Neural cell (in vitro differentiated cells): Measurements from ENCODE around the gene HSP90B1. TPM values are rescaled to one million over a fixed set of nuclear protein-coding genes. Genes with fewer than 3 reads are reported as not detected.

Experiments
- H2AFZ ChIP-seq: fragments of 200-600, 300-800 bp; sonication (generic), shearing (Covaris generic); 2 replicates; pipeline ENCODE4 v1.6.0; 2014; ENCODE audit warnings: low read depth, mild to moderate bottlenecking, antibody characterized with exemption, low read length, moderate library complexity
- H3F3A ChIP-seq: fragments of 200-600 bp; shearing (Covaris generic); 2 replicates; pipeline ENCODE4 v1.6.1; 2016; ENCODE audit warnings: mild to moderate bottlenecking, moderate library complexity, mixed read lengths, antibody characterized with exemption, low read length; ENCODE audit not compliant: insufficient read depth, poor library complexity, severe bottlenecking
- H3K27ac ChIP-seq: fragments of 200-600, 300-800 bp; sonication (generic), shearing (Covaris generic); 2 replicates; pipeline ENCODE4 v1.5.1; 2014; ENCODE audit warnings: mild to moderate bottlenecking, low read length, moderate library complexity
- H3K27me3 ChIP-seq: fragments of 300-800, 200-600 bp; sonication (generic), shearing (Covaris generic); 2 replicates; pipeline ENCODE4 v1.6.0; 2014; ENCODE audit warnings: mild to moderate bottlenecking, low read depth, low read length, moderate library complexity; ENCODE audit not compliant: insufficient read depth
- H3K36me3 ChIP-seq: fragments of 300-800, 200-600 bp; sonication (generic), shearing (Covaris generic); 2 replicates; pipeline ENCODE4 v1.5.1; 2014; ENCODE audit warnings: mild to moderate bottlenecking, antibody characterized with exemption, low read length, moderate library complexity; ENCODE audit not compliant: insufficient read depth
- H3K4me2 ChIP-seq: fragments of 300-800, 200-600 bp; sonication (generic), shearing (Covaris generic); 2 replicates; pipeline ENCODE4 v1.6.0; 2014; ENCODE audit warnings: mild to moderate bottlenecking, low read length
- H3K4me3 ChIP-seq: fragments of 300-800, 200-600 bp; sonication (generic), shearing (Covaris generic); 2 replicates; pipeline ENCODE4 v1.5.1; 2014; ENCODE audit warnings: mild to moderate bottlenecking, low read length, moderate library complexity
- H3K79me2 ChIP-seq: fragments of 200-600 bp; shearing (Covaris generic); replicated peaks from 2 replicates; pipeline ENCODE4 v1.6.0; 2014; ENCODE audit warnings: mild to moderate bottlenecking, low read length, moderate library complexity; ENCODE audit not compliant: insufficient read depth
- H3K9ac ChIP-seq: fragments of 300-800, 200-600 bp; sonication (generic), shearing (Covaris generic); 2 replicates; pipeline ENCODE4 v1.6.1; 2016; ENCODE audit warnings: mild to moderate bottlenecking, low read length, mixed read lengths
- H3K9me2 ChIP-seq: fragments of 200-600 bp; shearing (Covaris generic); 2 replicates; pipeline ENCODE4 v1.6.1; 2016; ENCODE audit warnings: mild to moderate bottlenecking, low read length, mixed read lengths; ENCODE audit not compliant: insufficient read depth
- H3K9me3 ChIP-seq: fragments of 200-600, 300-800 bp; sonication (generic), shearing (Covaris generic); 2 replicates; pipeline ENCODE4 v1.6.1; 2016; ENCODE audit warnings: mild to moderate bottlenecking, mixed run types, low read length, moderate library complexity, mixed read lengths
- H4K20me1 ChIP-seq: fragments of 200-600 bp; shearing (Covaris generic); 2 replicates; pipeline ENCODE4 v1.6.1; 2016; ENCODE audit warnings: mild to moderate bottlenecking, mixed run types; ENCODE audit not compliant: insufficient read depth
- EP300 ChIP-seq: fragments of 450-650 bp; conservative IDR thresholded peaks from 2 replicates; pipeline ENCODE4 v1.6.1; 2014; ENCODE audit warnings: antibody characterized with exemption, mild to moderate bottlenecking, moderate library complexity; ENCODE audit not compliant: poor library complexity, severe bottlenecking
- EZH2 ChIP-seq: fragments of 200-600, 300-800 bp; shearing (Covaris generic), sonication (generic); IDR thresholded peaks from 2 replicates; pipeline ENCODE4 v1.6.1; 2014; ENCODE audit warnings: antibody characterized with exemption, low read length, borderline replicate concordance, mild to moderate bottlenecking; ENCODE audit not compliant: insufficient read depth, poor library complexity, severe bottlenecking
- MXI1 ChIP-seq: fragments of 450-650 bp; conservative IDR thresholded peaks from 2 replicates; pipeline ENCODE4 v1.6.1; 2014; ENCODE audit warnings: antibody characterized with exemption, mild to moderate bottlenecking; ENCODE audit not compliant: poor library complexity, severe bottlenecking
- POLR2AphosphoS5 ChIP-seq: IDR thresholded peaks from 2 replicates; pipeline ENCODE4 v1.6.1; 2012
- RAD21 ChIP-seq: fragments of 450-650 bp; conservative IDR thresholded peaks from 2 replicates; pipeline ENCODE4 v1.6.1; 2014; ENCODE audit warnings: antibody characterized with exemption, mild to moderate bottlenecking, moderate library complexity
- SMC3 ChIP-seq: fragments of 450-650 bp; conservative IDR thresholded peaks from 2 replicates; pipeline ENCODE4 v1.6.1; 2014; ENCODE audit warnings: antibody characterized with exemption, mild to moderate bottlenecking, moderate library complexity; ENCODE audit not compliant: poor library complexity
- TAF1 ChIP-seq: IDR thresholded peaks from 2 replicates; pipeline ENCODE4 v1.6.1; 2012; ENCODE audit warnings: low read depth
- polyA plus RNA-seq: library from polyadenylated mRNA; depleted of rRNA; stranded (reverse); fragments of >200 nt; gene quantifications from 2 replicates; pipeline ENCODE4 v1.2.3, GENCODE V29; 2014
- TF ChIP-seq, protein P1 (sequence below): fragments of 450-650 bp; IDR thresholded peaks from 2 replicates; pipeline ENCODE4 v1.5.1; 2014; ENCODE audit warnings: antibody characterized with exemption, mild to moderate bottlenecking, moderate library complexity; ENCODE audit not compliant: poor library complexity, severe bottlenecking

HSP90B1 gene
- polyA plus RNA-seq, 1 donor from 2014 or later, result 242 TPM

DNA sequence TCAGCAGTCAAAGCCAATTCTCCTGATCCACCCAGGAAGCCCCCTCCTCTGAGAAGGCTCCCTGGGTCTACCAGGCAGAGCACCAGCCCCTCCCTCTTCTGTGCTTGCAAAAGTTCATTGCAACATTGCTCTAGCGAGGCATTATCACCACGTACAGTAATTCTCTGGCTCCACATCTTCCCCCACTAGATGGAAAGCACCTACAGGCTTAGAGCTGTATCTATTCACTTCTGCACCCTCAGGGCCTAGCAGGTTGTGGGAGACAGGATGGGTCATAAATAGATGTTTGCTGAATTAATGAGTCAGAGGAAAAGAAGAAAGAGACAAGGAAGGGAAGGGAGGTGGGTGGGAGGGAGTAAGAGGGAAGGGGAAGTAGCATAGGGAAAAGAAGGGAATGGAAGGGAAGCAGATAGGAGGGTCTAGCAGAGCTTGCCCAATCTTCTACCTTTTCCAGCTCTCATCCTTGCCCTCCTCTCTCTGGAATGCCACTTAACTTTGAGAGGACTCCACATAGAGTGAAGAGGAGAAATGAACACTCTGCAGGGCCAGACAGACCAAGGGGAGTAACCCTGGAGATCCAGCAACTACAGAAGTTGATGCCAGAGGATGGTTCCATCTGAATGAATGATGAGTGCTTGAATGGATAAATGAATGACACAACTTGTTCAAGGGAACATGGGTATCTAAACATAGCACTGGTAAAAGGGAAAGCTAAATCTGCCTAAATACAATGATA, 47.2 kb upstream of the HSP90B1 start:
- Histone ChIP-seq H3K9ac (no peak overlapping the region), H3K9me2 (no peaks in the 10 kb centered on the region), H3K27ac (no peak overlapping the region), H3K4me2 (no peak overlapping the region), H3K79me2 (no peaks in the 10 kb centered on the region), H3K4me3 (no peak overlapping the region), H3F3A (no peaks in the 10 kb centered on the region), H3K36me3 (no peaks in the 10 kb centered on the region), H2AFZ (no peak overlapping the region), H4K20me1 (no peaks in the 10 kb centered on the region), H3K9me3 (no peaks in the 10 kb centered on the region), H3K27me3 (no peaks in the 10 kb centered on the region)
- no peak for TF ChIP-seq EP300

DNA sequence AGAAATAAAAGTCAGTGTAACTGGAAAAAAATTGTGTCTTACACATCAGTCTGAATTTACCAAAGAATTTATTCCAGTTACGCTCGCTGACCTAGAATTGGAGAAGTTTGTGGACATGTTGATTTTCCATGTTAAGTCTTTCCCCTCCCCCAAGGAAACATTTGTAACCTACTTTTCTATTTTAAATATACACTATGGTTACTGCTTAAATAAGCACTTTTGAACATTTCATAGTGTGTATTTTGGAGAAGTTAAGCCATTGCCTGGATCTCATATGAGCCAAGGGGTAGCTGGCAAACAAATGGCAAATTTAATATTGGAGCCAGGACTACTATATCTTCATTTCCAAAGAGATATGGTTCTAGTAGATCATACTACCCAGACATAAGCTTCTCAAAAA, 46.3 kb upstream of the HSP90B1 start:
- TF ChIP-seq EZH2 (no peak), EP300 (no peak)
- Histone ChIP-seq H3K27ac (no peak overlapping the region), H3K79me2 (no peaks in the 10 kb centered on the region), H3K9ac (no peak overlapping the region), H3K36me3 (no peaks in the 10 kb centered on the region), H3K4me3 (no peak overlapping the region), H3K4me2 (no peak overlapping the region), H3K9me2 (no peaks in the 10 kb centered on the region), H3F3A (no peaks in the 10 kb centered on the region), H3K27me3 (no peaks in the 10 kb centered on the region), H4K20me1 (no peaks in the 10 kb centered on the region), H3K9me3 (no peaks in the 10 kb centered on the region), H2AFZ (no peak overlapping the region)

- Histone ChIP-seq H4K20me1 (no peaks in the 10 kb centered on the region), H2AFZ (no peak overlapping the region), H3F3A (no peaks in the 10 kb centered on the region), H3K79me2 (no peaks in the 10 kb centered on the region), H3K36me3 (no peaks in the 10 kb centered on the region), H3K27me3 (no peaks in the 10 kb centered on the region), H3K4me2 (no peak overlapping the region), H3K27ac (no peak overlapping the region), H3K9me2 (no peaks in the 10 kb centered on the region), H3K4me3 (no peak overlapping the region), H3K9me3 (no peaks in the 10 kb centered on the region), H3K9ac (no peak overlapping the region)
- peak; percentile 61 for TF ChIP-seq SMC3
- TF ChIP-seq, protein P1, sequence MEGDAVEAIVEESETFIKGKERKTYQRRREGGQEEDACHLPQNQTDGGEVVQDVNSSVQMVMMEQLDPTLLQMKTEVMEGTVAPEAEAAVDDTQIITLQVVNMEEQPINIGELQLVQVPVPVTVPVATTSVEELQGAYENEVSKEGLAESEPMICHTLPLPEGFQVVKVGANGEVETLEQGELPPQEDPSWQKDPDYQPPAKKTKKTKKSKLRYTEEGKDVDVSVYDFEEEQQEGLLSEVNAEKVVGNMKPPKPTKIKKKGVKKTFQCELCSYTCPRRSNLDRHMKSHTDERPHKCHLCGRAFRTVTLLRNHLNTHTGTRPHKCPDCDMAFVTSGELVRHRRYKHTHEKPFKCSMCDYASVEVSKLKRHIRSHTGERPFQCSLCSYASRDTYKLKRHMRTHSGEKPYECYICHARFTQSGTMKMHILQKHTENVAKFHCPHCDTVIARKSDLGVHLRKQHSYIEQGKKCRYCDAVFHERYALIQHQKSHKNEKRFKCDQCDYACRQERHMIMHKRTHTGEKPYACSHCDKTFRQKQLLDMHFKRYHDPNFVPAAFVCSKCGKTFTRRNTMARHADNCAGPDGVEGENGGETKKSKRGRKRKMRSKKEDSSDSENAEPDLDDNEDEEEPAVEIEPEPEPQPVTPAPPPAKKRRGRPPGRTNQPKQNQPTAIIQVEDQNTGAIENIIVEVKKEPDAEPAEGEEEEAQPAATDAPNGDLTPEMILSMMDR, result peak; percentile 63
- TF ChIP-seq EZH2, result no peak
- TF ChIP-seq RAD21, result peak; percentile 69
Observed at GRCh38 chr12:103884316-103884715, 45.9 kb upstream of the HSP90B1 start.

DNA sequence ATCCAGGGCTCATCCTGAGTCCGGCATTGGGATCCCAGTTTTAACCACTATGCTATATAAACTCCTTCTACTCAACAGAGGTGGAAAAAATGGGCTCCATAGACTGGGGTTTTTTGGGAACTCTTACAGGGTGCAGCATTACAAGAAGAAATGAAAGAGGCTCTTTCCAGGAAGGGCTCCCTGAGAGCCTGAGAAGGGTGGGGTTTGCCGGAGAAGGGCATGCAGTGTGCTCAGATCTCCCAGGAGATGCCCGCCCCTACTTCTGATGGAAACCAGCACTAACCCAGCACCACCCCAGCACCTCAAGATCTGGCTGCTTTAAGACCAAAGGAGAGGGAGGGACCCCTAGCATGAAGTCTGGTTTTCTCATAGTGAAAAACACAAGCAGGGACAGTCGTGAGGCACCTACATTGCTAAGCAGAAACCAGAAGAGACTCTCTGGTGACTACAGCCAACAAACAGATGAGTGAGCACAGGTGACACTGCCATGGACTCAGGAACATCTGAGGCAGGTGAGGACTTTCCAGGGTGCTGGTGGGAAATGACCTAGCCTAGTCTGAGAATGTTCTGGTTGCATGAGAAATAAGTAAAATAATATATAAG, 43.9 kb upstream of the HSP90B1 start:
- Histone ChIP-seq H3K4me3 (no peak overlapping the region), H2AFZ (no peak overlapping the region), H3K27ac (no peak overlapping the region), H3K36me3 (no peaks in the 10 kb centered on the region), H3K4me2 (no peak overlapping the region), H3K27me3 (no peaks in the 10 kb centered on the region), H3K9ac (no peak overlapping the region), H3K9me2 (no peaks in the 10 kb centered on the region), H4K20me1 (no peaks in the 10 kb centered on the region), H3K9me3 (no peaks in the 10 kb centered on the region), H3K79me2 (no peaks in the 10 kb centered on the region), H3F3A (no peaks in the 10 kb centered on the region)
- TF ChIP-seq TAF1 (no peak), SMC3 (no peak), RAD21 (no peak), MXI1 (no peak), POLR2AphosphoS5 (no peak), EZH2 (no peak)
